ENCODE results near the gene DIDO1. TPM values are rescaled to one million over a fixed set of nuclear protein-coding genes. Genes with fewer than 3 reads are reported as not detected.

Gene DIDO1
- total and polyA plus RNA-seq, 12 donors: 19.0 to 51.3 (median 37.3) TPM

GRCh38 chr20:62828511-62829230 is 97.6 kb downstream of the DIDO1 start:
- peaks cover 6 to 8% of the 10 kb centered on the region in 2 donors for H3K4me1 ChIP-seq (replicated peaks in 1 of 2)
- no peaks in the 10 kb centered on the region for H3K9me3 ChIP-seq (replicated peaks in 1 of 3)
- WGBS, 4 donors: 56 to 85% (median 81%) methylated on average over 16 to 29 of the region's 29 CpGs
- intact Hi-C loops (cut with DNase I): no loop called here
- H3K27me3 ChIP-seq: no peaks in the 10 kb centered on the region
- H3K27ac ChIP-seq: no peak overlapping the region
- TF ChIP-seq CTCF (IDR thresholded peaks at IDR 0.05): no peak
- TF ChIP-seq POLR2A (IDR thresholded peaks at IDR 0.05): no peak
- H3K4me3 ChIP-seq: no peak overlapping the region
- peak in 1 of 7 donors; percentile 13 for DNase-seq
- H3K36me3 ChIP-seq (replicated peaks in 1 of 2): no peaks in the 10 kb centered on the region

DNA sequence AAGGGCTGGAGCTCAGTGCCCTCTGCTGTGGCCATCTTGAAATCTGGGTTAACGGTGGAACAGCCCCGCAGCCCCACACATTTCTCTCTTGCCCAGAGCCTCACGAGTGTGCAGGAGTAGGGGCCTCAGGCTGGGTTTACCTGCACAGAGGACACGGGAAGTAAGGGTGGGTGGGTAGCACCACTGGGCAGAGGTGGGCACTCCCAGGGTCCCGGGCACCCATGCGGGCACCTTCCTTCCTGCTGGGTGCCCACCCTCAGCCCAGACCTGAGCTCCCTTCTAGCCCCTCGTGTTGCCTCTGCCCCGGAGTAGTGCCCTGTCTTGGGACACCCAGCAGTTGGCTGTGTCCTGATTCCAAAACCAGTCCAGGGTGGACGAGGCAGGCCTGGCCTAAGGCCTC is 98.3 kb downstream of the DIDO1 start:
- intact Hi-C loops (cut with DNase I): no loop called here
- H3K27me3 ChIP-seq: no peaks in the 10 kb centered on the region
- peaks cover 6 to 8% of the 10 kb centered on the region in 2 donors for H3K4me1 ChIP-seq (replicated peaks in 1 of 2)
- no peaks in the 10 kb centered on the region for H3K9me3 ChIP-seq (replicated peaks in 1 of 3)
- no peak overlapping the region for H3K4me3 ChIP-seq
- H3K27ac ChIP-seq: no peak overlapping the region
- TF ChIP-seq POLR2A (IDR thresholded peaks at IDR 0.05): no peak
- no peak for TF ChIP-seq CTCF (IDR thresholded peaks at IDR 0.05)
- 65 to 94% (median 91%) methylated on average over 3 to 9 of the region's 9 CpGs for WGBS, 4 donors
- DNase-seq: no peak
- no peaks in the 10 kb centered on the region for H3K36me3 ChIP-seq (replicated peaks in 1 of 2)

Small RNA genes within 50 kb of the gene (small RNA-seq; reads per million reads assigned to genes)
- 0 reads per million in 2 donors for gene DPH3P1

Other genes starting within 250 kb of the DIDO1 start
- under 1 TPM in 2 of 9 donors, not detected in 7; 0.11 to 0.14 TPM for gene NTSR1, start 217.7 kb downstream of the DIDO1 start, total RNA-seq
- gene NTSR1, start 217.7 kb downstream of the DIDO1 start, polyA plus RNA-seq: under 1 TPM in 1 of 3 donors, not detected in 2; 0.03 TPM
- gene MRGBP, start 130.0 kb downstream of the DIDO1 start, total RNA-seq: 10 to 100 TPM in 3 of 9 donors, 1 to 10 TPM in 6; 4.3 to 13.1 (median 9.0) TPM
- 10 to 100 TPM in 2 of 3 donors, 1 to 10 TPM in 1; 3.9 to 11.3 (median 10.1) TPM for gene MRGBP, start 130.0 kb downstream of the DIDO1 start, polyA plus RNA-seq
- gene OGFR, start 121.7 kb downstream of the DIDO1 start, total RNA-seq: 10 to 100 TPM; 20.6 to 61.4 (median 42.4) TPM
- 100 to 1,000 TPM in 1 of 3 donors, 10 to 100 TPM in 1, 1 to 10 TPM in 1; 9.3 to 157 (median 68.5) TPM for gene OGFR, start 121.7 kb downstream of the DIDO1 start, polyA plus RNA-seq
- gene COL9A3, start 109.5 kb downstream of the DIDO1 start, total RNA-seq: 1 to 10 TPM in 4 of 9 donors, under 1 TPM in 5; 0.43 to 4.4 (median 0.88) TPM
- gene COL9A3, start 109.5 kb downstream of the DIDO1 start, polyA plus RNA-seq: 10 to 100 TPM in 2 of 3 donors, under 1 TPM in 1; 0.22 to 27.8 (median 12.1) TPM
- 10 to 100 TPM in 1 of 9 donors, 1 to 10 TPM in 8; 4.5 to 12.0 (median 6.2) TPM for gene TCFL5, start 64.7 kb downstream of the DIDO1 start, total RNA-seq
- 1 to 10 TPM; 3.5 to 5.8 (median 3.9) TPM for gene TCFL5, start 64.7 kb downstream of the DIDO1 start, polyA plus RNA-seq
- gene GID8, start 11.6 kb upstream of the DIDO1 start, total RNA-seq: 10 to 100 TPM; 17.8 to 38.5 (median 25.0) TPM
- 10 to 100 TPM in 2 of 3 donors, 1 to 10 TPM in 1; 9.4 to 16.8 (median 10.1) TPM for gene GID8, start 11.6 kb upstream of the DIDO1 start, polyA plus RNA-seq
- 1 to 10 TPM in 7 of 9 donors, under 1 TPM in 2; 0.17 to 4.6 (median 2.8) TPM for gene SLC17A9, start 26.2 kb upstream of the DIDO1 start, total RNA-seq
- gene SLC17A9, start 26.2 kb upstream of the DIDO1 start, polyA plus RNA-seq: 10 to 100 TPM in 2 of 3 donors, 1 to 10 TPM in 1; 1.2 to 69.1 (median 11.9) TPM
- not detected for gene BHLHE23, start 80.5 kb upstream of the DIDO1 start, total RNA-seq
- not detected for gene BHLHE23, start 80.5 kb upstream of the DIDO1 start, polyA plus RNA-seq